MG63 (cell line): ENCODE measurements around the gene SETD2. TPM values are rescaled to one million over a fixed set of nuclear protein-coding genes. Genes with fewer than 3 reads are reported as not detected.
"Not testable (repeated sequence)": the region's sequence is repeated elsewhere in the genome, so short reads cannot be mapped to it uniquely, and the experiment has no call there.

Source experiments
- DNase-seq: peaks from one replicate; pipeline ENCODE4 v3.0.0-alpha.2; 2020
- H3K27me3 ChIP-seq: fragments of 250-450 bp; sonication (Bioruptor Pico); 2 replicates; pipeline ENCODE4 v1.5.1; 2020; ENCODE audit warnings: mild to moderate bottlenecking, moderate library complexity
- H3K36me3 ChIP-seq: fragments of 250-450 bp; sonication (Bioruptor Pico); 2 replicates; pipeline ENCODE4 v1.5.1; 2020; ENCODE audit warnings: mild to moderate bottlenecking, moderate library complexity
- H3K4me3 ChIP-seq: fragments of 250-450 bp; sonication (Bioruptor Pico); 2 replicates; pipeline ENCODE4 v1.5.1; 2020; ENCODE audit warnings: mild to moderate bottlenecking, moderate library complexity
- H3K9me3 ChIP-seq: fragments of 250-450 bp; sonication (Bioruptor Pico); 2 replicates; pipeline ENCODE4 v1.5.1; 2020; ENCODE audit warnings: mild to moderate bottlenecking, moderate library complexity
- total RNA-seq: library from RNA; depleted of rRNA; stranded (reverse); fragments of >200 nt; shearing (Covaris generic); gene quantifications from 2 replicates; pipeline ENCODE4 v1.2.3, GENCODE V29; 2014; ENCODE audit warnings: low replicate concordance

Gene SETD2
- total RNA-seq, 1 experiment from 2014 or later: 8.1 TPM

- DNase-seq: no peak
- Histone ChIP-seq H3K27me3 (no peaks in the 10 kb centered on the region), H3K36me3 (peaks cover 6% of the 10 kb centered on the region), H3K4me3 (no peak overlapping the region), H3K9me3 (no peaks in the 10 kb centered on the region)
Measured at GRCh38 chr3:47073685-47074084, 90.2 kb downstream of the SETD2 start.

- Histone ChIP-seq H3K9me3 (no peaks in the 10 kb centered on the region), H3K36me3 (peaks cover 13% of the 10 kb centered on the region), H3K4me3 (no peak overlapping the region), H3K27me3 (no peaks in the 10 kb centered on the region)
- no peak for DNase-seq
Measured at GRCh38 chr3:47070770-47071169, 93.1 kb downstream of the SETD2 start.

- H3K9me3 ChIP-seq, H3K4me3 ChIP-seq, DNase-seq, H3K27me3 ChIP-seq: not testable (repeated sequence)
- H3K36me3 ChIP-seq: peaks cover 15% of the 10 kb centered on the region
Measured at GRCh38 chr3:47066259-47066658, 97.7 kb downstream of the SETD2 start.

GRCh38 chr3:47065681-47066080 is 98.2 kb downstream of the SETD2 start:
- DNase-seq: no peak
- H3K36me3 ChIP-seq: peaks cover 12% of the 10 kb centered on the region

GRCh38 chr3:47065058-47065457 is 98.9 kb downstream of the SETD2 start:
- DNase-seq: no peak

More at GRCh38 chr3:47065681-47066080, 98.2 kb downstream of the SETD2 start:
- Histone ChIP-seq H3K9me3 (no peaks in the 10 kb centered on the region), H3K27me3 (no peaks in the 10 kb centered on the region), H3K4me3 (no peak overlapping the region)

GRCh38 chr3:47057212-47057671 is 106.7 kb downstream of the SETD2 start:
- no peak overlapping the region for H3K4me3 ChIP-seq
- no peaks in the 10 kb centered on the region for H3K9me3 ChIP-seq
- H3K36me3 ChIP-seq: peaks cover 5% of the 10 kb centered on the region
- no peaks in the 10 kb centered on the region for H3K27me3 ChIP-seq
- no peak for DNase-seq

More at GRCh38 chr3:47065058-47065457, 98.9 kb downstream of the SETD2 start:
- no peaks in the 10 kb centered on the region for H3K9me3 ChIP-seq
- no peak overlapping the region for H3K4me3 ChIP-seq
- H3K36me3 ChIP-seq: peaks cover 12% of the 10 kb centered on the region
- no peaks in the 10 kb centered on the region for H3K27me3 ChIP-seq

GRCh38 chr3:47056705-47057104 is 107.2 kb downstream of the SETD2 start:
- no peaks in the 10 kb centered on the region for H3K9me3 ChIP-seq
- no peak for DNase-seq
- H3K27me3 ChIP-seq: no peaks in the 10 kb centered on the region
- no peak overlapping the region for H3K4me3 ChIP-seq
- peaks cover 5% of the 10 kb centered on the region for H3K36me3 ChIP-seq

- Histone ChIP-seq H3K4me3 (no peak overlapping the region), H3K9me3 (no peaks in the 10 kb centered on the region), H3K27me3 (no peaks in the 10 kb centered on the region), H3K36me3 (peaks cover 5% of the 10 kb centered on the region)
- no peak for DNase-seq
Measured at GRCh38 chr3:47054412-47054811, 109.5 kb downstream of the SETD2 start.

GRCh38 chr3:47047673-47048072 is 116.2 kb downstream of the SETD2 start:
- peaks cover 11% of the 10 kb centered on the region for H3K36me3 ChIP-seq
- no peaks in the 10 kb centered on the region for H3K9me3 ChIP-seq
- no peaks in the 10 kb centered on the region for H3K27me3 ChIP-seq
- H3K4me3 ChIP-seq: no peak overlapping the region
- no peak for DNase-seq

GRCh38 chr3:47047069-47047468 is 116.8 kb downstream of the SETD2 start:
- Histone ChIP-seq H3K27me3 (no peaks in the 10 kb centered on the region), H3K9me3 (no peaks in the 10 kb centered on the region), H3K4me3 (no peak overlapping the region), H3K36me3 (peaks cover 11% of the 10 kb centered on the region)
- DNase-seq: no peak

- DNase-seq: no peak
- H3K9me3 ChIP-seq: no peaks in the 10 kb centered on the region
- peaks cover 23% of the 10 kb centered on the region for H3K36me3 ChIP-seq
- no peak overlapping the region for H3K4me3 ChIP-seq
- no peaks in the 10 kb centered on the region for H3K27me3 ChIP-seq
Measured at GRCh38 chr3:47042231-47042791, 121.6 kb downstream of the SETD2 start.

GRCh38 chr3:47041114-47041513 is 122.8 kb downstream of the SETD2 start:
- Histone ChIP-seq H3K36me3 (peaks cover 24% of the 10 kb centered on the region), H3K9me3 (no peaks in the 10 kb centered on the region), H3K27me3 (no peaks in the 10 kb centered on the region), H3K4me3 (no peak overlapping the region)
- DNase-seq: no peak

- not testable (repeated sequence) for DNase-seq, H3K4me3 ChIP-seq
Measured at GRCh38 chr3:47037302-47037701, 126.6 kb downstream of the SETD2 start.

GRCh38 chr3:47036145-47036544 is 127.8 kb downstream of the SETD2 start:
- Histone ChIP-seq H3K9me3 (no peaks in the 10 kb centered on the region), H3K36me3 (peaks cover 20% of the 10 kb centered on the region), H3K4me3 (no peak overlapping the region), H3K27me3 (no peaks in the 10 kb centered on the region)
- DNase-seq: no peak

More at GRCh38 chr3:47037302-47037701, 126.6 kb downstream of the SETD2 start:
- H3K27me3 ChIP-seq, H3K9me3 ChIP-seq: not testable (repeated sequence)
- peaks cover 23% of the 10 kb centered on the region for H3K36me3 ChIP-seq

GRCh38 chr3:47035645-47036044 is 128.3 kb downstream of the SETD2 start:
- Histone ChIP-seq H3K9me3 (no peaks in the 10 kb centered on the region), H3K27me3 (no peaks in the 10 kb centered on the region), H3K36me3 (peaks cover 18% of the 10 kb centered on the region), H3K4me3 (no peak overlapping the region)
- no peak for DNase-seq

GRCh38 chr3:47034868-47035489 is 128.9 kb downstream of the SETD2 start:
- peaks cover 18% of the 10 kb centered on the region for H3K36me3 ChIP-seq
- no peaks in the 10 kb centered on the region for H3K9me3 ChIP-seq
- H3K27me3 ChIP-seq: no peaks in the 10 kb centered on the region
- no peak overlapping the region for H3K4me3 ChIP-seq
- no peak for DNase-seq

GRCh38 chr3:47031041-47031440 is 132.9 kb downstream of the SETD2 start:
- H3K36me3 ChIP-seq: peaks cover 11% of the 10 kb centered on the region; the same call in 1 of the 2 replicates
- not testable (repeated sequence) for H3K4me3 ChIP-seq, H3K9me3 ChIP-seq, DNase-seq, H3K27me3 ChIP-seq

GRCh38 chr3:47028667-47029066 is 135.2 kb downstream of the SETD2 start:
- Histone ChIP-seq H3K36me3 (0 out of 2 replicates have a peak, but pooled peaks cover 2% of the 10 kb centered on the region), H3K9me3 (no peaks in the 10 kb centered on the region), H3K27me3 (no peaks in the 10 kb centered on the region), H3K4me3 (no peak overlapping the region)
- no peak for DNase-seq
